ENCODE measurements around the gene ARID4B.
"Not testable (repeated sequence)": the region's sequence is repeated elsewhere in the genome, so short reads cannot be mapped to it uniquely, and the experiment has no call there.

ARID4B gene

DNA sequence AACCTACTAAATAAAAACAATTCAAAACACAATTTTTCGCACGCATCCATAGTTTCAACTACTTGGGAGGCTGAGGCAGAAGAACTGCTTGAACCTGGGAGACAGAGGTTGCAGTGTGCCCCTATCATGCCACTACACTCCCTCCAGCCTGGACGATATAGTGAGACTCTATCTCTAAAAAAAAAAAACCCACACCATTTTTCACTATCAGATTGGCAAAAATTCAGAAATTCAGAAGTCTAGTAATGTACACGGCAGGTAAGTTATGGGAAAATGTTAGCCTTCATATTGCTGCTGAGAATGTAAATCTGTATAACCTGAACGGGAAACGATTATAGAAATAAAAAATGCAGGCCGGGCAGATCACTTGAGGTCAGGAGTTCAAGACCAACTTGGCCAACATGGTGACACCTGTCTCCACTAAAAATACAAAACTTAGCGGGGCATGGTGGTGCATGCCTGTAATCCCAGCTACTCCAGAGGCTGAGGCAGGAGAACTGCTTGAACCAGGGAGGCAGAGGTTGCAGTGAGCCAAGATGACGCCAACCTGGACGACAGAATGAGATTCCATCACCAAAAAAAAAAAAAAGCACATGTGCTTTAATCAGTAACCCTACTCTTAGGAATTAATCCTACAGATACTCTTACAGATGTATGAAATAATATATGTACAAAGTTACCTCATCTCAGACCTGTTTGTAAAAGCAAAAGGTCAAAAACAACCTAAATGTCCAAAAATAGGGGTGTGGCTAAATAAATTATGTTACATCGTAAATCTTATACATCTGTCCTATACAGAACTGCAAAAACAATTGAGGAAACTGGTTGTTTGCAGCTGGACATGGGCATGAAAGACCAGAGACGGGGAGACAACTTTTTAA is 37.9 kb downstream of the ARID4B start:
- no peak for TF ChIP-seq ZFX (IDR thresholded peaks at IDR 0.05; ENCODE audit: borderline replicate concordance)
- no peak overlapping the region for H3K27ac ChIP-seq

GRCh38 chr1:235287208-235287882 is 40.6 kb downstream of the ARID4B start:
- H3K27ac ChIP-seq = no peak overlapping the region
- TF ChIP-seq CTCF (IDR thresholded peaks at IDR 0.05) = no peak
- no peak for TF ChIP-seq ZFX (IDR thresholded peaks at IDR 0.05; ENCODE audit: borderline replicate concordance)

- TF ChIP-seq CTCF (IDR thresholded peaks at IDR 0.05) = no peak
- no peak for TF ChIP-seq ZFX (IDR thresholded peaks at IDR 0.05; ENCODE audit: borderline replicate concordance)
- no peak overlapping the region for H3K27ac ChIP-seq
Observed at GRCh38 chr1:235286667-235287066, 41.3 kb downstream of the ARID4B start.

GRCh38 chr1:235284231-235284769 is 43.7 kb downstream of the ARID4B start:
- TF ChIP-seq CTCF (IDR thresholded peaks at IDR 0.05) (no peak), ZFX (IDR thresholded peaks at IDR 0.05; ENCODE audit: borderline replicate concordance) (no peak)
- H3K27ac ChIP-seq = no peak overlapping the region

- H3K27ac ChIP-seq = not testable (repeated sequence)
Observed at GRCh38 chr1:235283636-235284035, 44.3 kb downstream of the ARID4B start.

GRCh38 chr1:235280467-235280866 is 47.5 kb downstream of the ARID4B start:
- TF ChIP-seq ZFX (IDR thresholded peaks at IDR 0.05; ENCODE audit: borderline replicate concordance) (no peak), CTCF (IDR thresholded peaks at IDR 0.05) (no peak)
- no peak overlapping the region for H3K27ac ChIP-seq

DNA sequence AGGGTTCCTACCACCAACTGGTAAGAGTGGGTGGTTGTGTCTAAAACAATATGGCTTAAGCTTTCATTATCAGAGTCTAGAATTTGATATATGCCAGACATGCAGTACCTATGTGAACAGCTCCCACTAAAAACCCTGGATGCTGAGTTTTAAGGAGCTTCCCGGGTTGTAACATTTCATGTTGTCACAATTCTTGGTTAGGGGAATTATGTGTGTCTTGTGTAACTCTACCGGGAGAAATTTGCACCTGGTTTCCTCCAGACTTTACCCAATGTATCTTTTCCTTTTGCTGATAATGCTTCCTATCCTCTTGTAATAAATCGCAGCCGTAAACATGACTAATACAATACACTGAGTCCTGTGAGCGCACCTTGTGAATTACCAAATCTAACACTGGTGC is 48.3 kb downstream of the ARID4B start:
- H3K27ac ChIP-seq = no peak overlapping the region
- no peak for TF ChIP-seq ZFX (IDR thresholded peaks at IDR 0.05; ENCODE audit: borderline replicate concordance)
- no peak for TF ChIP-seq CTCF (IDR thresholded peaks at IDR 0.05)

GRCh38 chr1:235278915-235279292 is 49.1 kb downstream of the ARID4B start:
- no peak for TF ChIP-seq ZFX (IDR thresholded peaks at IDR 0.05; ENCODE audit: borderline replicate concordance)
- TF ChIP-seq CTCF (IDR thresholded peaks at IDR 0.05) = no peak
- H3K27ac ChIP-seq = no peak overlapping the region
